HG02970 (cell line): Measurements from ENCODE around the gene PSMD2.
"Not testable (repeated sequence)": the region's sequence is repeated elsewhere in the genome, so short reads cannot be mapped to it uniquely, and the experiment has no call there.

ENCODE experiments used
- ATAC-seq: cut with Tn5 transposase; IDR thresholded peaks from one replicate; pipeline ENCODE4 v1.9.1; 2021; ENCODE audit warnings: mild to moderate bottlenecking, moderate library complexity, moderate number of reproducible peaks; ENCODE audit not compliant: unreplicated experiment, low FRiP score

The PSMD2 gene

DNA sequence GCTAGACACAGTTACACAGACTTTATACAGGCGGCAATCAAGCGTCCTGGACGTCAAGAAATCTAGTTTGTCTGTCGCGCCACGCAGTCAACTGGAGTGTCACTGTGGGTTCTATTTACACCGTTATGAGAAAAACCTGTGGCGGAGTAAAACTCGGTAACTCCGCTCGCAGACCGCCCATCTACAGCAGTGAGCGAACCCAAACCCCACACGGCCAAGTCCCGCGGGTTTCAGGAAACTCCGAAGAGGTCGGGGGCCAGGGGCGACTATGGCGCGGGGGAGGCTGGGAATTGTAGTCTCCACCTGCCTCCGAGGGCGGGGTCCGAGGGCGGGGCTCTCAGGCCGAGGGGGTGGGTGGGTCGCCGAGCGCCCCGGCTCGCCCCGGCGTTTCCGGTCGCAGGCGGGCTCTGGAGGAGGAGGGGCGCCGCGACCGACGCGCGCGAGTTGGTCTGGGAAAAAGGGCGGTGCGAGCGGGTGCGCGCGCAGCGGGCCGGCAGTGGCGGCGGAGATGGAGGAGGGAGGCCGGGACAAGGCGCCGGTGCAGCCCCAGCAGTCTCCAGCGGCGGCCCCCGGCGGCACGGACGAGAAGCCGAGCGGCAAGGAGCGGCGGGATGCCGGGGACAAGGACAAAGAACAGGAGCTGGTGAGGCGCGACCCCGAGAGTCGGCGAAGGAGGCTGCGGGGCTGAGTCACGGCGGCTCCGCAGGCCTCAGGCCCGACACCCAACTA, at the start of gene PSMD2:
Gene PSMD2, plus strand, starts transcription at position 483 of the 729 bp plus-strand sequence. Its CDS starts 26 bp downstream, at position 509.
- ATAC-seq: peak; percentile 93

DNA sequence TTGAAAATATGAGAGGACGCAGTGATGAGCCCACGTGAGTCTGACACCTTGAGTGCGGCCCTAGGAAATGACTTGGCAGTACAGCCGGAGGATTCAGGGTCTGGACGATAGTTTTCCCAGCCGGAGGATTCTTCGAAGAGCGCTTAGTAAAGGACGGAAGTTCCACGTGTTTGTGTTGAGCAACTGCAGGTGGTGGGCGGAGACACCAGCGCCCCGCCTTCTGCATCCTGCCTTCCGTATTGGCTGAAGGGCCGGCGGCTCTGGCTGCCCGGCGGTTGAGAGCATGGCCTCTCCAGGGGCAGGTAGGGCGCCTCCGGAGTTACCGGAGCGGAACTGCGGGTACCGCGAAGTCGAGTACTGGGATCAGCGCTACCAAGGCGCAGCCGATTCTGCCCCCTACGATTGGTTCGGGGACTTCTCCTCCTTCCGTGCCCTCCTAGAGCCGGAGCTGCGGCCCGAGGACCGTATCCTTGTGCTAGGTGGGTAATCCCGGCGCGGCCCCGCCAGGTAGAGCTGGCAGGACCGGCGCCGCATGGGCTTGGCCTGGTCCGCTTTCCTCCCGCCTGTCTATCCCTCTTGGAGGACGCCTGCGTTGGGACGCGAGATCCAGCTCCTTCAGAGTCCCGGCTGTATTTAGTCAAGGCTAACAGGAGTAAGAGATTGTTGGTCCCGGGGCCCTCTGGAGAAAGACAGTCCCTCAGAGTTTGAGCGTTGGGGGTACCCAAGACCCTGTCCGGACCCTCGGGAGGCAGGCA, 49.5 kb upstream of the PSMD2 start, which contains the start of gene EEF1AKMT4:
Gene EEF1AKMT4, plus strand, starts transcription at position 261 of the 755 bp plus-strand sequence. Its CDS starts 23 bp downstream, at position 284.
- ATAC-seq: peak; percentile 85

DNA sequence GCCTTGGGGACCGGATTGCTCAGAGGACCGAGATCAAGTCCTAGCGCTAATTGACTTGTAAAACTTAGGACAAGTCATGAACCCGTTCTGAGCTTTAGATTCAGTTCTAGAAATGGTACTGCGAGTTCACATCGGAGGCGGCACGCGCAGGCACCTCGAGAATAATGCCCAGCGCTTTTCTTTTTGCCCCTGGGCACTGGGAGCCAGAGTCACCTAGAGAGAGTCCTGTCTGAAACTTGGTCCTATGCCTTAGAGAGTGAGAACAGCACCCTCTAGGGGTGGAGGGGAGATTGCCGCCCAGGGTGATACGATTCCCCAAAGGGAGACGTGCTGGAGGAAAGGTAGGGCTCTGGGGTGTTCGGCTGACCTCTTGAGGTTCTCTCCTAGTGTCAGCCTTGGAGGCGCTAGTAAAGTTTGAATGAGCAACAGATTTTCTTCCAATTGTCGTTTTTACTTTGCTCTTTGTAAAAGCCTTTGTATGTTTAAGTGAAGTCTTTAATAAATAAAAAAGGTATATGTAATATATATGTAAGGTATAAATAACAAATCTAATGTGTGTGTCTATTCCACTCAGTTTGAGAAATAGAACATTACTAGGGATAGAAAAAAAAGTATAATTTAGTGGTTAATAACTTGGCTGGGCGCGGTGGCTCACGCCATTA, 48.7 kb upstream of the PSMD2 start:
- peak; percentile 41 for ATAC-seq

DNA sequence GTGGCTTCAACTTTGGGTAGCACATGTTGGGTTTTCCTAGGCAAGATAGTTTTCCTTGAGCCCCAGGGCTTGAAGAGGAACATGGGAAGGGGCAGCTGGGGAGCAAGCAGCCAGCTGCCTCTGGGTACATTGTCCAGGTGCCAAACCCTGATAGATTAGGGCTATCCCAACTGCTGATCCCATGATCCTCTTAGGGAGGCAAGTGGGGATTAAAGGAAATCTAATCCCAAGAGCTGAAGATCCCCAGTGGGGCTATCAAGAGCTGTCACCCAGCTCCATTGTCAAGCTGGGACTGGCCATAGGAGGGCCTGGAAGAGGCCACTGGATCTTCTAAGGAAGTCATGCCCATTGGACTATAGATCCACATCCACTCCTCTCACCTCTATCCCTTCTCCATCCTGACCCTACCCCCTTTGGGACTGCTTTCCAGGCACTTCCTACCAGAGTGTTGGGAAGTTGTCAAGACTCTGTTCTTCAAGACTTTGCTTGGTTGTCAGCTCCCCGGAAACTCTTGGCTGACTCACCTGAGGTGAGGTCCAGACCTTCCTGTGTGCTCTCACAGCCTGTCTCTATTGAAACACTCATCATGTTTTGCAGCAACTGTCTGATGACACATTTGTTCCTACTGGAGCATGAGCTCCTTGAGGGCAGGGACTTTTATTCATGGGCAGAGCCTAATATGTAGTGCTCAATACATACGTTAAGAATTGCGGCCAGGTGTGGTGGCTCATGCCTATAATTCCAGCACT, 43.6 kb upstream of the PSMD2 start:
- ATAC-seq: no peak

DNA sequence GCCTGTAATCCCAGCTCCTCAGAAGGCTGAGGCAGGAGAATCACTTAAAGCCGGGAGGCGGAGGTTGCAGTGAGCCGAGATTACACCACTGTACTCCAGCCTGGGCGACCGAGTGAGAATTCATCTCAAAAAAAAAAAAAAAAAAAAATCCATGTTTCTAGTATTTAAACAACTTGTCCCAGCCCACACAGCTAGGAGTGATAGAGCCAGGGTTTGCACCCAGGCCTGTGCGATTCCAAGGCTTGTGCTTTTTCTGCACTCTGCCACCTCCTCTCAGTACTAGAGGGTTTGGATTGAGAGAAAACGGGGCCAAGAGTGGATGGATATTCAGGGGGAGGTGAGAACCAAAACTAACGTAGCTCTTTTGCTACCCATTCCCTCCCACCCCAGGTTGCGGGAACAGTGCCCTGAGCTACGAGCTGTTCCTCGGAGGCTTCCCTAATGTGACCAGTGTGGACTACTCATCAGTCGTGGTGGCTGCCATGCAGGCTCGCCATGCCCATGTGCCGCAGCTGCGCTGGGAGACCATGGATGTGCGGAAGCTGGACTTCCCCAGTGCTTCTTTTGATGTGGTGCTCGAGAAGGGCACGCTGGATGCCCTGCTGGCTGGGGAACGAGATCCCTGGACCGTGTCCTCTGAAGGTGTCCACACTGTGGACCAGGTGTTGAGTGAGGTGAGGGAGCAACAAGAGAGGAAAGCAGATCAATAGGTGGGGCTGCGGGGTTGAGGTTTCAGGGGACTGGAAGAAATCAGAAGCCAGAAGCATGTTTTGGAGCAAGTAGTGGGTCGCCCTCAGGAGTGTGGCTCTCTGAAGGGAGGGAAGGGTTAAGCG, 41.7 kb upstream of the PSMD2 start:
- ATAC-seq: no peak

DNA sequence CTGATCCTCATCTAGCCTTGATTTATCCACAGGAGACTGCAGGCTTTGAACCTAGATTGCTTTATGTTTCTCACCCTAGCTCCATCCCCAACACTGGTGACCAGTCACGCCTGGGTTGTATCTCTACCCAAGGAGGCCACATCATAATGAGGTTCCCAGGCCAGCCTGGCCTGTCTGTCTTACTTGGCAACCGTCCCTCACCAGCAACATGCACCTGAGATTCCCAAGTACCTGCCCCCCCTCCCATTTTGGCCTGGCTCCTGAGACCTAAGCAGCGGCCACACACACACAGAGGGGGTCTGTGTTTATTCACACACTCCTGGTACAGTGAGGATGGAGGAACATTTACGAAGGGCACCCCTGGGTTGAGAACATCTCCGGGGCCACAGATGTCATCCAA, 40.1 kb upstream of the PSMD2 start:
- no peak for ATAC-seq

DNA sequence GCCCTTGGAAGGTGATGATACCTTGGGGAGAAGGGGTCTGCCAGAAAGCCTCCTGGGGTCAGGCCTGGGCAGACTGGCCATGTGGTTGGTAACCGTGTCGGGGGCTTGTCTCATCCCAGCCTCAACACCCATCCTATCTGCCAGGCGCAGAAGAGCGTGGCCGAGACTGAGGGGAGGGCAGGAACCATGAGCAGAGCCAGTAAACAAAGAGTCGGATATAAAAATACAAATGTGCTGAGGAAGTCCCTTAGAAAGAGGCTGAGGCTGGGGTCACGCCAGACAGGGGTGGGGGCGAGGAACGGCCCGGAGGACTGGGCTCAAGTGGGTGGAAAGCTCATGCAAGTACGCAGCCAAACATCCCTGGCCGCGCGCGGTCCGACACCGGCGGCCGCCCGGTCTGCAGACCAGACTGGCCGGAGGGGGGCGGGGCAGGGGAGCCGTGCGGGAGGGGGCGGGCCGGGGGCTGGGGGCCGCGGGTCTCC, 39.6 kb upstream of the PSMD2 start:
- ATAC-seq: no peak

DNA sequence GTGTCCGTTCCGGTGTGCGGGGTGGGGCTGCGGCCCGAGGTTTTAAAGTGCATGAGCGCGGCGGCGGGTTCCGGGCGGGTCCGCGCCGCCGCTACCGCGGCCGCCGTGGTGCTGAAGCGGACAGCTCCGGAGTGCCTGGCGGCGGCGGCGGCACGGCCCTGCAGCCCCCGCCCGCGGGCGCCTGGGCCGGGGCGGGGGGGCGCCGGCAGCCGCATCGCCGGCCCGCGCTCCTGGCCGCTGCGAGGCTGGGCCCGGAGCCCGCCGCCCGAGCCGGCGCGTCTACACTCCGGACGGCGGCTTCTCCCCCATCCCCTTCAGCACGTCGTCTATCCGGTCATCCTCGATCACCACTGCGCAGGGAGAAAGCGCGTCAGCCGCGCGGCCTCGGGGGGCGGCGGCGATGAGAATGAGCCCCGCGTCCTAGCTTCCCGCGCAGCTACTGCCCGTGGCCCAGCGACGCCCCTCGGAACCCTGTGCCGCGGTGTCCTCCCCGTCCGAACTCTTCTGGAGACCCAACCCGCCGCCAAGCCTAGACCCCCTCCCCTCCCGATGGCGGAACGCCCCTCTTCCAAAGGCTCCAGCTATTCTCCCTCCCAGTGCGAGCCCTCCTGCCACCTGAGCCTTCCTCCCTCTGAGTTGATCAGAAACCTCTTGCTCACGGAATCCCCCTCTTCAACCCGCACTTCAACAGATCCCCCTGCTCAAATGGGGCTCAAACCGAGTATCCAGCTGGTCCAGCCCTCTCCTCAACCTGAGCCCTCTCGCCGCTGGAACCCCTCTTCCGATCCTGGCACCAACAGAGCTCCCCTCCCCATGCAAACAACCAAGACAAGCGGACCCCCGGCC, 38.9 kb upstream of the PSMD2 start:
- ATAC-seq: no peak

DNA sequence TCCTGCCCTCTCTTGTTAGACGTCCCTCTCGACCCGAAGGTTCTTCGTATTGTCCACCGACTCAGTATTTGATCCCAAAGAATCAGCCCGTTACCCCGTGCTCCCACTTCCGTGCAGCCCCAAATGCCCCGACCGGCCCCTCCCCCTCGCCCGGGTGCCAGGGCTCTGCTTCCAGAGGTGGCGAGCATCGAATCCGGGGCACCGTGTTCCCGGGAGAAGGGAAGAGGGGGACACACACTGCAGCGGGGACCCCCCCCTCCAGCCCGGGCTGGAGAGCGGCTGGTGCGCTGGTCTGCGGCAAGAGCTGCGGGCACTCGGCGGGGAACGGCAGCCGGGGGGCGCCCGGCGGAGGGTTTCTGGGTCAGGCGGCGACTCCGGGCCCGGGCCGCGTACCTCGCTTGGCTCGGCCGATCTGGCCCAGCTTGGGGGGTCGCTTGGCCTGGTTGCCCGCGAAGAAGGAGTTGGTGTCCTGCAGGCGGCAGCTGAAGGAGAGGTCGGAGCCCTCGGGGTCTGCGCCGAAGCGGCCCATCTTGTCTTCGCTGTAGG, 38.2 kb upstream of the PSMD2 start:
- no peak for ATAC-seq

DNA sequence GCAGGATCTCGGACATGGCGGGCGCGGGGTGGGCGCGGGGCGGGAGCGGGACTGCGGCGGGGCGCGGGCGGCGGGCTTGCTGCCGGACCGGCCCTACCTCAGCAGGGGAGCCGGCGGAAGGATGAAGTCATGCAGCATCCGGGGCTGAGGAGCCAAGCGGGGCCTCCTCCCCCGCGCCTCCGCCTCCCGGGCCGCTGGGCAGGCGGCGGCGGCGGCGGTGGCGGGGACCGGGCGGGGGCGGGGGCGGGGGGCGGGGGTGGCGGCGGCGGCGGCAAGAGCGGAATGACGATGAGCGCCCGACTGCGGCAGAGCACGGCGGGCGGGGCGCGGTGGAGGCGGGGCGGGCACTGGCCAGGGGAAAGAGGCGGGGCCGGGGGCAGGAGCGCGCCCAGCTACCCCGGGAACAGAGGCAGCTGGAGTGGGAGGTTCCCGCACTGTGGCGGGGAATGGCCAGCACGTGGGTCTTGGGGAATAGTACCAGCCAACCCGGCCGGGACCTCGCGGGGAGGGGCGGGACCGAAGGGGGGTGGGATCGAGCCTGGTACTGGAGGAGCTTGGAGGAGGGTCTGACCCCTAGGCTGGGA, 37.7 kb upstream of the PSMD2 start, which contains the start of gene CAMK2N2:
Gene CAMK2N2, minus strand, starts transcription at position 284 of the 584 bp plus-strand sequence. Its CDS starts 268 bp downstream, at position 16.
- no peak for ATAC-seq

DNA sequence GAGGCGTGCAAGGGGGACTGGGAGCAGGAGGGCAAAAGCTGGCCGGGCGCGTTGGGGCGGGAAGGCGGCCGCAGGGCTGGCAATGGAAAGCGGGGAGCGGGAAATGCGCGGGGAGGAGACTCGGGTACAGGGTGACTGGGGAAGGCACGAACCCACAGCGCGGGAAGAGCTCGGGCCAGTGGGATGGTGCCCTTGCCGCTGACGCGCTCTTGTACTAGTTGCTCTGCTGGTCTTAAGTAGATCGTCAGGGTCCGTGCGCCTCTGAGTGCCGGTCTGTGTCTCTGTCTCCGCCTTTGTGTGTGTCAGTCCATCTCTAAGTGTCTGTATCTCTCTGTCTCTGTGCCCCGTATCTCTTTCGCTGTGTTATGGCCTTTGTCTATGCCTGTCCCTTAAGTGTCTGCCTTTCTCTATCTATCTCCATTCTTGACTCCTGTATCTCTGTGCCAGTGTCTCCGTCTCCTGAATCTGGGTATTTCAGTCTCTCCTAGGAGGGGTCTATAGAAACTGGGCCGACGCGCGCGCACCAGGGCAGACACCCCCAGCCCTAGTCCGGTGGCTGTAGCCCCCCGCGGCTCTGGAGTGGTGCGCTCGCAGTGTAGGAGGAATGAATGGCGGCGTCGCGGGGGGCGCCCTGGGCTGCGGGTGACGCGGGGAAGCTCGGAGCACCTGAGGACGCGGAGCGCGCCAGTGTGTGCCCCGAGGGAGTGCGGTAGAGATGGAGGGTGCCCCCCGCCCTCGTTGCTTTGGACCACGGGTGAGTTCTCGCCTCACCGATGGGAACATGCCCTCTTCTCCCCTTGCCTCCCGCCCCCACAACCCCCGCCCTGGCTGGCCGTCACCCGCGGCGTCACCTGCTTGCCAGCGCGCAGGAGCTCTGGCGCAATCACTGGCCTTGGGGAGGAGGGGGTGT, 36.9 kb upstream of the PSMD2 start:
- no peak for ATAC-seq

DNA sequence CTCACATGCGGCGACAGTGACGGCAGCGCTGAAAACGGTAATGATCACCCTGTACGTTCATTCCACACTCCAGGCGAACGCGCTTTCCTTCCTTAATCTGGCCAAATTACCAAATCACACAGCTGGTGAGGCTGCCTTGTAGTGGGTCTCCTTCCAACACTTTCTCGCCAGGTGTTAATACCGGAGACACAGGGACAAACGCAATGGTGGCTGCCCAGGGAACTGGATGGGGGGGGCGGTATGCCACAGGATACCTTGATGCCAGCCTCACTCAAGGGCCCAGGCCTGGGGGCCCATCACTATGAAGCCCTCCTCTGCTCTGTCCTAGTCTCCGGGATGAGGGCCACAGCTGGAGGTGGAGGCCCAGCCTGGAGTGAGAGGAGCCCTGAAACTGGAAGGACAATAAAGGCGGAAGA, 36.3 kb upstream of the PSMD2 start:
- ATAC-seq: no peak

DNA sequence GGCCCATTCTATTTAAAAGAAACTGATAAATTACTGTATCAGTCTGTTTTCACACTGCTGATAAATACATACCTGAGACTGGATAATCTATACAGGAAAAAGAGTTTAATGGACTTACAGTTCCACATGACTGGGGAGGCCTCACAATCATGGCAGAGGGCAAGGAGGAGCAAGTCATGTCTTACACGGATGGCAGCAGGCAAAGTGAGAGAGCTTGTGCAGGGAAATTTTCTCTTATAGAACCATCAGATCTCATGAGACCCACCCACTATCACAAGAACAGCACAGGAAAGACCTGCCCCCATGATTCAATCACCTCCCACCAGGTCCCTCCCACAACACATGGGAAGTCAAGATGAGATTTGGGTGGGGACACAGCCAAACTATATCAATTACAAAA, 31.8 kb upstream of the PSMD2 start:
- ATAC-seq: not testable (repeated sequence)

DNA sequence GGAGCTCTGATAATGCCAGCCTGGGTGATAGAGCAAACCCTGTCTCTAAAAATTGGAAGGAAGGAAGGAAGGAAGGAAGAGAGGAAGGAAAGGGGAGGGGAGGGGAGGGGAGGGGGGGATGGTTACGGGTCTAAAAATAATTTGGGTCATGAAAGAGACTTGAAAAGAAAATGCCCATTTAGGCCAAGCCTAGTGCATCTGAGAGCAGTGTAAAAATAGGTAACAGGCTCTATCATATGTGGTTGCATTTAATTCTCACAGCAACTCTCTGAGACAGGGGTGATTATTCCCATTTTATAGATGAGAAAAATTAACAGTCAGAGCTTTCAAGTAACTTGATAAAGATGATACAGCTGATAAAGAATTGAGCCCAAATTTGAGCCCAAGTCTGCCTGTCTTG, 26.8 kb upstream of the PSMD2 start:
- ATAC-seq: no peak

DNA sequence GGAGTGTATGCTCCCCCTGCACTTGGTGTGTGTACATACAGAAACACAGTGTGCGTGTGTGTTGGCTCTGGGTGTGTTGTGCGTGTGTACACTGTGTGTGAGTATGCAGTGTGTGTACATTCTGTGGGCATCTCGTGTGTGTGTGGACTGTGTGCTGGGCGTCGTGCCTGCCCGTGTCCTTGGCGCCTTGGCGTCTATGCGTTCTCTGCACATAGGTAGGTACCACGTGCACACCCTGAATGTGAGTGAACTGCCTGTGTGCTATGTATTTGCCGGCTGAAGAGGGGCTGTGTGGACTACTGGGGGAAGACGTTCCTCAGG, 23.7 kb upstream of the PSMD2 start:
- ATAC-seq: no peak

DNA sequence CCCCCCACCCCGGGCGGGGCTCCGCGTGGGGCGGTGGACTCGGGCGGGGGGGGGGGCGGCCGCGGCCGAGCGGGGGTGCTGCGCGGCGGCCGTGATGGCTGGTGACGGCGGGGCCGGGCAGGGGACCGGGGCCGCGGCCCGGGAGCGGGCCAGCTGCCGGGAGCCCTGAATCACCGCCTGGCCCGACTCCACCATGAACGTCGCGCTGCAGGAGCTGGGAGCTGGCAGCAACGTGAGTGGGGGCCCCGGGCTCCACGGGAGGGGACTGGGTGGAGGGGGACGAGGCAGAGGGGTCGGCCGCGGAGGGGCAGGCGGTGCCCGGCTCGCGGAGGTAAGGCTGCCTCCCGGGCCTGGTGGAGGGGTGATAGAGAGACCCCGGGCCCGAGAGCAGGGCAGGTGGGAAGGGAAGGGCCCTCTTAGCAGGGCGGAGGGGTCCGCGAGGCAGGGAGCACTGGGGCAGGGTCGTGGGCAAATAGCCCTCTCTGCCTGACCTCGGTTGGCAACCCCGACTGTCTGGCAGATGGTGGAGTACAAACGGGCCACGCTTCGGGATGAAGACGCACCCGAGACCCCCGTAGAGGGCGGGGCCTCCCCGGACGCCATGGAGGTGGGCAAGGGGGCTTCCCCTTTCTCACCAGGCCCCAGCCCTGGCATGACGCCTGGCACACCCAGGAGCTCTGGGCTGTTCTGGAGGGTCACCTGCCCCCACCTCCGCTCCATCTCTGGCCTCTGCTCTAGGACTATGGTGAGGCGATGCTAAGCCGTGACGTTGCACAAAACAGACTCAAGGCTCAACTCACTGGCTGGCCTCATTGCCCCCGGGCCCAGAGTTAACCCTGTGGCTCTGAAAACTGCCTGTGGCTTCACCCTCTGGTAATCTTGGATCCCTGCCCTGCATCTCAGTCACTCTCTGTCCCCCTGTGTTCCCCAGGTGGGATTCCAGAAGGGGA, 22.8 kb upstream of the PSMD2 start, which contains the start of gene ECE2:
Gene ECE2, plus strand, starts transcription at position 62 of the 950 bp plus-strand sequence. Its CDS starts 132 bp downstream, at position 194.
- no peak for ATAC-seq
